Measurements from ENCODE around the gene SOBP.

Gene SOBP

GRCh38 chr6:107690643-107691061, 200.7 kb downstream of the SOBP start:
- H3K36me3 ChIP-seq (ENCODE audit: control insufficient read depth in 1 of 2, insufficient read depth in 2 of 2, low read length in 2 of 2): no peaks in the 10 kb centered on the region
- H3K4me1 ChIP-seq (ENCODE audit: control insufficient read depth in 1 of 2, insufficient read depth in 2 of 2, low read length in 2 of 2): no peaks in the 10 kb centered on the region
- H3K4me3 ChIP-seq (ENCODE audit: low read depth in 1 of 2, low read length in 2 of 2): no peak overlapping the region
- H3K27me3 ChIP-seq (ENCODE audit: control insufficient read depth in 1 of 2, insufficient read depth in 2 of 2, low read length in 2 of 2): no peaks in the 10 kb centered on the region
- no peak overlapping the region for H3K27ac ChIP-seq (ENCODE audit: low read depth, low read length)
- no peak overlapping the region for H3K9ac ChIP-seq (ENCODE audit: low read depth in 1 of 2, low read length in 2 of 2)
- H3K9me3 ChIP-seq (ENCODE audit: control insufficient read depth in 1 of 2, low read length in 2 of 2): no peaks in the 10 kb centered on the region

DNA sequence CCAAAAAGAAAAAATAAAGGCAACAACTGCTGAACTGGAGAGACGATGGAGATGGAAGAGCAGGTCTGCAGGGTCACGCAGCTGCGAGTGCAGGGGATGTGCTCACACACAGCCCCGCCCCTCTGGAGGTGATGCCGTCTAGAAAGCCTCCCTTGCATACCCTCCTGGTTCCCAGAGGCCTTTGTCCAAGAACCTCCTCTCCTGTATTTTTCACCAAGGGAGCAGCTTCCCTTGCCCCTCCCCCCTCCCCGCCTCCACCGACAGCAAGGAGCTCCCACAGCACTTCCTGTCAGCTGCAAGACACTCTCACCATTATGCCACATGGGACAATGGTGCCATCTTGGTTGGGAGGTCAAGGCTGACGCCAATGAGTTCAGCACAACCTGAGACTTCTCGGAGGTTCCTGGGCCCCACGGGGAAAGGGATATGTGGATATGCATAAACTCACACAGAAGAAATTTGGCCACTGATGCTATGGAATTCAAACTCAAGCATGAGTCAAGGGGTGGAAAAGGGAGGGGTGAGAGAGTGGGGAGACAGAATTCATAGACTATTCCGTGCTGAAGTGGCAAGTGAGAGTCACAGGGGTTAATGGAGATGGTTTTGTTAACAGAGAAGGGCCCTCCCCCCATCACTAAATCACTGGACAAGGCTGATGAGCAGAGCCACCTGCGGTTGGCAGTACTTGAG, 201.3 kb downstream of the SOBP start:
- Histone ChIP-seq H3K9ac (ENCODE audit: low read depth in 1 of 2, low read length in 2 of 2) (no peak overlapping the region), H3K36me3 (ENCODE audit: control insufficient read depth in 1 of 2, insufficient read depth in 2 of 2, low read length in 2 of 2) (no peaks in the 10 kb centered on the region), H3K4me3 (ENCODE audit: low read depth in 1 of 2, low read length in 2 of 2) (no peak overlapping the region), H3K27me3 (ENCODE audit: control insufficient read depth in 1 of 2, insufficient read depth in 2 of 2, low read length in 2 of 2) (no peaks in the 10 kb centered on the region), H3K9me3 (ENCODE audit: control insufficient read depth in 1 of 2, low read length in 2 of 2) (no peaks in the 10 kb centered on the region), H3K27ac (ENCODE audit: low read depth, low read length) (no peak overlapping the region), H3K4me1 (ENCODE audit: control insufficient read depth in 1 of 2, insufficient read depth in 2 of 2, low read length in 2 of 2) (no peaks in the 10 kb centered on the region)

- Histone ChIP-seq H3K36me3 (ENCODE audit: control insufficient read depth in 1 of 2, insufficient read depth in 2 of 2, low read length in 2 of 2) (no peaks in the 10 kb centered on the region), H3K4me1 (ENCODE audit: control insufficient read depth in 1 of 2, insufficient read depth in 2 of 2, low read length in 2 of 2) (no peaks in the 10 kb centered on the region), H3K27ac (ENCODE audit: low read depth, low read length) (no peak overlapping the region), H3K9ac (ENCODE audit: low read depth in 1 of 2, low read length in 2 of 2) (no peak overlapping the region), H3K4me3 (ENCODE audit: low read depth in 1 of 2, low read length in 2 of 2) (no peak overlapping the region), H3K9me3 (ENCODE audit: control insufficient read depth in 1 of 2, low read length in 2 of 2) (no peaks in the 10 kb centered on the region), H3K27me3 (ENCODE audit: control insufficient read depth in 1 of 2, insufficient read depth in 2 of 2, low read length in 2 of 2) (no peaks in the 10 kb centered on the region)
Observed at GRCh38 chr6:107692351-107692750, 202.4 kb downstream of the SOBP start.

GRCh38 chr6:107695061-107695720, 205.3 kb downstream of the SOBP start:
- H3K4me3 ChIP-seq (ENCODE audit: low read depth in 1 of 2, low read length in 2 of 2): no peak overlapping the region
- no peaks in the 10 kb centered on the region for H3K9me3 ChIP-seq (ENCODE audit: control insufficient read depth in 1 of 2, low read length in 2 of 2)
- H3K27ac ChIP-seq (ENCODE audit: low read depth, low read length): no peak overlapping the region
- H3K27me3 ChIP-seq (ENCODE audit: control insufficient read depth in 1 of 2, insufficient read depth in 2 of 2, low read length in 2 of 2): no peaks in the 10 kb centered on the region
- H3K9ac ChIP-seq (ENCODE audit: low read depth in 1 of 2, low read length in 2 of 2): no peak overlapping the region
- H3K4me1 ChIP-seq (ENCODE audit: control insufficient read depth in 1 of 2, insufficient read depth in 2 of 2, low read length in 2 of 2): no peaks in the 10 kb centered on the region
- H3K36me3 ChIP-seq (ENCODE audit: control insufficient read depth in 1 of 2, insufficient read depth in 2 of 2, low read length in 2 of 2): no peaks in the 10 kb centered on the region

- Histone ChIP-seq H3K27me3 (ENCODE audit: control insufficient read depth in 1 of 2, insufficient read depth in 2 of 2, low read length in 2 of 2) (no peaks in the 10 kb centered on the region), H3K4me3 (ENCODE audit: low read depth in 1 of 2, low read length in 2 of 2) (no peak overlapping the region), H3K9me3 (ENCODE audit: control insufficient read depth in 1 of 2, low read length in 2 of 2) (no peaks in the 10 kb centered on the region), H3K4me1 (ENCODE audit: control insufficient read depth in 1 of 2, insufficient read depth in 2 of 2, low read length in 2 of 2) (no peaks in the 10 kb centered on the region), H3K36me3 (ENCODE audit: control insufficient read depth in 1 of 2, insufficient read depth in 2 of 2, low read length in 2 of 2) (no peaks in the 10 kb centered on the region), H3K27ac (ENCODE audit: low read depth, low read length) (no peak overlapping the region), H3K9ac (ENCODE audit: low read depth in 1 of 2, low read length in 2 of 2) (no peak overlapping the region)
Observed at GRCh38 chr6:107697682-107698081, 207.8 kb downstream of the SOBP start.

- Histone ChIP-seq H3K4me1 (ENCODE audit: control insufficient read depth in 1 of 2, insufficient read depth in 2 of 2, low read length in 2 of 2) (no peaks in the 10 kb centered on the region), H3K27ac (ENCODE audit: low read depth, low read length) (no peak overlapping the region), H3K9ac (ENCODE audit: low read depth in 1 of 2, low read length in 2 of 2) (no peak overlapping the region), H3K27me3 (ENCODE audit: control insufficient read depth in 1 of 2, insufficient read depth in 2 of 2, low read length in 2 of 2) (no peaks in the 10 kb centered on the region), H3K4me3 (ENCODE audit: low read depth in 1 of 2, low read length in 2 of 2) (no peak overlapping the region), H3K9me3 (ENCODE audit: control insufficient read depth in 1 of 2, low read length in 2 of 2) (no peaks in the 10 kb centered on the region), H3K36me3 (ENCODE audit: control insufficient read depth in 1 of 2, insufficient read depth in 2 of 2, low read length in 2 of 2) (no peaks in the 10 kb centered on the region)
Observed at GRCh38 chr6:107698146-107698545, 208.2 kb downstream of the SOBP start.

DNA sequence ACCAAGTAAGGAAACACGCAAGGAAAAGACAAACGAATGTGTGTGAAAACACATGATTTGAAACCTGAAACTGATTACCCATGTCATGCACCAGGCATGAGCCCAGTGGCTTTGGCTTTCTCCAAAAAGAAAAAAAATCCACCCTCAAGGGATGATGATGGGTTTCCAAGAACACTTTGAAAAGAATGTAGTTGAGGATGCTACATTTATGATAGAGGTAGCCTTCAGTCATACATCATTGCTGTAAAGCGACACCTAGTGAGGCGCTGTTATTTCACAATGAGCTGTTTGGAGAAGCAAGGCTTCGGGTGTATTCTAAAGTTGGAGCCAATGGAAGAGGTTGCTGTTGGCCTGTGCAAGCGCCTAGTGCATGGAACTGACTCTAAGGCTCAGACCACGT, 209.3 kb downstream of the SOBP start:
- no peak overlapping the region for H3K9ac ChIP-seq (ENCODE audit: low read depth in 1 of 2, low read length in 2 of 2)
- no peaks in the 10 kb centered on the region for H3K9me3 ChIP-seq (ENCODE audit: control insufficient read depth in 1 of 2, low read length in 2 of 2)
- no peak overlapping the region for H3K27ac ChIP-seq (ENCODE audit: low read depth, low read length)
- peaks cover 0 to 3% of the 10 kb centered on the region in 2 donors for H3K36me3 ChIP-seq (ENCODE audit: control insufficient read depth in 1 of 2, insufficient read depth in 2 of 2, low read length in 2 of 2)
- no peaks in the 10 kb centered on the region for H3K4me1 ChIP-seq (ENCODE audit: control insufficient read depth in 1 of 2, insufficient read depth in 2 of 2, low read length in 2 of 2)
- no peaks in the 10 kb centered on the region for H3K27me3 ChIP-seq (ENCODE audit: control insufficient read depth in 1 of 2, insufficient read depth in 2 of 2, low read length in 2 of 2)
- H3K4me3 ChIP-seq (ENCODE audit: low read depth in 1 of 2, low read length in 2 of 2): no peak overlapping the region

GRCh38 chr6:107699697-107700325, 209.9 kb downstream of the SOBP start:
- H3K27me3 ChIP-seq (ENCODE audit: control insufficient read depth in 1 of 2, insufficient read depth in 2 of 2, low read length in 2 of 2): no peaks in the 10 kb centered on the region
- H3K4me1 ChIP-seq (ENCODE audit: control insufficient read depth in 1 of 2, insufficient read depth in 2 of 2, low read length in 2 of 2): no peaks in the 10 kb centered on the region
- H3K27ac ChIP-seq (ENCODE audit: low read depth, low read length): no peak overlapping the region

GRCh38 chr6:107703606-107704005, 213.7 kb downstream of the SOBP start:
- H3K36me3 ChIP-seq (ENCODE audit: control insufficient read depth in 1 of 2, insufficient read depth in 2 of 2, low read length in 2 of 2): peaks cover 5 to 9% of the 10 kb centered on the region in 2 donors
- H3K27ac ChIP-seq (ENCODE audit: low read depth, low read length): no peak overlapping the region
- no peak overlapping the region for H3K9ac ChIP-seq (ENCODE audit: low read depth in 1 of 2, low read length in 2 of 2)
- no peaks in the 10 kb centered on the region for H3K27me3 ChIP-seq (ENCODE audit: control insufficient read depth in 1 of 2, insufficient read depth in 2 of 2, low read length in 2 of 2)
- H3K4me3 ChIP-seq (ENCODE audit: low read depth in 1 of 2, low read length in 2 of 2): no peak overlapping the region
- H3K9me3 ChIP-seq (ENCODE audit: control insufficient read depth in 1 of 2, low read length in 2 of 2): no peaks in the 10 kb centered on the region
- no peaks in the 10 kb centered on the region for H3K4me1 ChIP-seq (ENCODE audit: control insufficient read depth in 1 of 2, insufficient read depth in 2 of 2, low read length in 2 of 2)

More at GRCh38 chr6:107699697-107700325, 209.9 kb downstream of the SOBP start:
- H3K4me3 ChIP-seq (ENCODE audit: low read depth in 1 of 2, low read length in 2 of 2): no peak overlapping the region
- no peaks in the 10 kb centered on the region for H3K9me3 ChIP-seq (ENCODE audit: control insufficient read depth in 1 of 2, low read length in 2 of 2)
- no peak overlapping the region for H3K9ac ChIP-seq (ENCODE audit: low read depth in 1 of 2, low read length in 2 of 2)
- H3K36me3 ChIP-seq (ENCODE audit: control insufficient read depth in 1 of 2, insufficient read depth in 2 of 2, low read length in 2 of 2): peaks cover 0 to 3% of the 10 kb centered on the region in 2 donors

DNA sequence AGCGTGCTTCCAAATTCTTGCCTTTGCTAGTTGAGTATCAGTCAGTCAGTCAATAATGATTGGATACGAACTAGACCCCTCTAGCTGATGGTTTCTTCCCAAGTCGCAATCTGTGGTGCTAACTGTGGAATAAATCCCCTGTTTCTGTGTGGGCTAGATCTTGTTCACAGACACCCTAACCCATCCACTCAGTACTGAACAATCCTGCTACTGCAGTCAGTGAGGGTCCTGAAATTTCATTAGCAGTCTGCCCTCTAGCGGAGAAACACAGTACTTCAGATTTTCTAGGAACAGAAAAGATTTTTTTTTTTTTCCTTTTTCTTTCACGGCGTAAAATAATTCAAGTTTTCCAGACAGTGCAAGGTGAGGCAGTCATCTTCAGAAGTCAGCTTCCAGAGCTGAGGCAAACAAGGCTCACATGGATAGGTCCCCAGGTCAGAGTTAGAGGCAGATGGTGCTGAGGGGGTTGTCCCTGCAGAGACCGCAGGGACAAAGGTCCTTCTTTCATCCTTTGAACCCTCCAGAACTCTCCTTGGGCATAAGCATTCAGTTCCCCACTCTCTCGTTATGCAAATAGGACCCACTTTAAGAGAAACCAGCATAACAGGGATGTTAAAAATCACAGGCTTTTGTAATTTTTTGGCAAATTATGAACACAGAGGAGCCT, 214.6 kb downstream of the SOBP start:
- no peak overlapping the region for H3K9ac ChIP-seq (ENCODE audit: low read depth in 1 of 2, low read length in 2 of 2)

More for the DNA sequence above, 214.6 kb downstream of the SOBP start:
- H3K4me1 ChIP-seq (ENCODE audit: control insufficient read depth in 1 of 2, insufficient read depth in 2 of 2, low read length in 2 of 2): no peaks in the 10 kb centered on the region
- no peak overlapping the region for H3K27ac ChIP-seq (ENCODE audit: low read depth, low read length)
- no peak overlapping the region for H3K4me3 ChIP-seq (ENCODE audit: low read depth in 1 of 2, low read length in 2 of 2)
- peaks cover 5 to 9% of the 10 kb centered on the region in 2 donors for H3K36me3 ChIP-seq (ENCODE audit: control insufficient read depth in 1 of 2, insufficient read depth in 2 of 2, low read length in 2 of 2)
- H3K27me3 ChIP-seq (ENCODE audit: control insufficient read depth in 1 of 2, insufficient read depth in 2 of 2, low read length in 2 of 2): no peaks in the 10 kb centered on the region
- no peaks in the 10 kb centered on the region for H3K9me3 ChIP-seq (ENCODE audit: control insufficient read depth in 1 of 2, low read length in 2 of 2)

All from duodenal mucosa (tissue), 2 donors.